ENCODE data around the gene KLF6.

GRCh38 chr10:3775696-3776551, 9.1 kb downstream of the KLF6 start:
- TF ChIP-seq YY1 (tag by site-specific recombination; IDR thresholded peaks at IDR 0.05) (no peak), ZNF747 (tag by site-specific recombination; IDR thresholded peaks at IDR 0.05) (no peak), ZNF639 (tag by site-specific recombination; IDR thresholded peaks at IDR 0.05) (no peak), TRIM28 (IDR thresholded peaks at IDR 0.05; ENCODE audit: borderline replicate concordance, low read length) (no peak), CTCF (tag by site-specific recombination; IDR thresholded peaks at IDR 0.05) (no peak), PBX3 (CRISPR knock-in tag; IDR thresholded peaks at IDR 0.05) (no peak), ZNF792 (tag by site-specific recombination; IDR thresholded peaks at IDR 0.05) (no peak), ZSCAN18 (tag by site-specific recombination; IDR thresholded peaks at IDR 0.05) (no peak), ZNF10 (tag by site-specific recombination; IDR thresholded peaks at IDR 0.05) (no peak), ZNF76 (tag by site-specific recombination; IDR thresholded peaks at IDR 0.05; ENCODE audit: borderline replicate concordance, low read depth) (no peak), ZNF140 (tag by site-specific recombination; IDR thresholded peaks at IDR 0.05) (no peak), ZFP37 (tag by site-specific recombination; IDR thresholded peaks at IDR 0.05) (no peak), ZNF24 (tag by site-specific recombination; IDR thresholded peaks at IDR 0.05) (no peak)
